H4 (cell line): ENCODE data around the gene MPHOSPH9. TPM values are rescaled to one million over a fixed set of nuclear protein-coding genes. Genes with fewer than 3 reads are reported as not detected.

Experiments used
- total RNA-seq: library from RNA; depleted of rRNA; stranded (reverse); fragments of >200 nt; shearing (Covaris generic); gene quantifications from 2 replicates; pipeline ENCODE4 v1.2.3, GENCODE V29; 2014; rRNA removed

MPHOSPH9 gene
- total RNA-seq, 1 experiment from 2014 or later = 61.8 TPM

Other genes starting within 250 kb of the MPHOSPH9 start
- 2.0 and 3.3 TPM in 2 replicates for gene PITPNM2, start 82.1 kb downstream of the MPHOSPH9 start, total RNA-seq
- 15.3 and 23.8 TPM in 2 replicates for gene MTRFR, start 295 bp upstream of the MPHOSPH9 start, total RNA-seq
- 287 and 344 TPM in 2 replicates for gene CDK2AP1, start 38.7 kb upstream of the MPHOSPH9 start, total RNA-seq
- 12.8 and 19.7 TPM in 2 replicates for gene SBNO1, start 131.7 kb upstream of the MPHOSPH9 start, total RNA-seq
- 28.4 and 34.0 TPM in 2 replicates for gene KMT5A, start 151.0 kb upstream of the MPHOSPH9 start, total RNA-seq
- gene RILPL2, start 203.5 kb upstream of the MPHOSPH9 start, total RNA-seq = 3.2 and 3.5 TPM in 2 replicates
- gene SNRNP35, start 225.0 kb upstream of the MPHOSPH9 start, total RNA-seq = 8.4 and 16.9 TPM in 2 replicates